NB4 (cell line): ENCODE results near the gene JRKL.

Source experiments
- DNase-seq: peaks from one replicate; pipeline ENCODE4 v3.0.0; 2010; ENCODE audit warnings: low read depth
- H3K4me3 ChIP-seq: one replicate; pipeline ENCODE4 v1.5.1; 2011; ENCODE audit warnings: mild to moderate bottlenecking, low read depth, low read length, moderate library complexity
- MYC ChIP-seq: IDR thresholded peaks from 2 replicates; pipeline ENCODE4 v1.6.1; 2011; ENCODE audit warnings: low read depth, low read length
- POLR2A ChIP-seq: IDR thresholded peaks from 2 replicates; pipeline ENCODE4 v1.6.1; 2011; ENCODE audit warnings: mild to moderate bottlenecking; ENCODE audit not compliant: insufficient read length; ENCODE audit errors: extremely low read depth
- TF ChIP-seq, protein P1 (sequence below): IDR thresholded peaks from 2 replicates; pipeline ENCODE4 v1.6.1; 2011; ENCODE audit warnings: low read depth, low read length
- TF ChIP-seq, protein P2 (sequence below): IDR thresholded peaks from one replicate; pipeline ENCODE4 v1.5.1; 2012; ENCODE audit warnings: low read depth, low read length

JRKL gene

GRCh38 chr11:96367342-96367741, 22.5 kb upstream of the JRKL start:
- TF ChIP-seq, protein P1, sequence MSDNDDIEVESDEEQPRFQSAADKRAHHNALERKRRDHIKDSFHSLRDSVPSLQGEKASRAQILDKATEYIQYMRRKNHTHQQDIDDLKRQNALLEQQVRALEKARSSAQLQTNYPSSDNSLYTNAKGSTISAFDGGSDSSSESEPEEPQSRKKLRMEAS: no peak
- TF ChIP-seq, protein P2, sequence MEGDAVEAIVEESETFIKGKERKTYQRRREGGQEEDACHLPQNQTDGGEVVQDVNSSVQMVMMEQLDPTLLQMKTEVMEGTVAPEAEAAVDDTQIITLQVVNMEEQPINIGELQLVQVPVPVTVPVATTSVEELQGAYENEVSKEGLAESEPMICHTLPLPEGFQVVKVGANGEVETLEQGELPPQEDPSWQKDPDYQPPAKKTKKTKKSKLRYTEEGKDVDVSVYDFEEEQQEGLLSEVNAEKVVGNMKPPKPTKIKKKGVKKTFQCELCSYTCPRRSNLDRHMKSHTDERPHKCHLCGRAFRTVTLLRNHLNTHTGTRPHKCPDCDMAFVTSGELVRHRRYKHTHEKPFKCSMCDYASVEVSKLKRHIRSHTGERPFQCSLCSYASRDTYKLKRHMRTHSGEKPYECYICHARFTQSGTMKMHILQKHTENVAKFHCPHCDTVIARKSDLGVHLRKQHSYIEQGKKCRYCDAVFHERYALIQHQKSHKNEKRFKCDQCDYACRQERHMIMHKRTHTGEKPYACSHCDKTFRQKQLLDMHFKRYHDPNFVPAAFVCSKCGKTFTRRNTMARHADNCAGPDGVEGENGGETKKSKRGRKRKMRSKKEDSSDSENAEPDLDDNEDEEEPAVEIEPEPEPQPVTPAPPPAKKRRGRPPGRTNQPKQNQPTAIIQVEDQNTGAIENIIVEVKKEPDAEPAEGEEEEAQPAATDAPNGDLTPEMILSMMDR: no peak
- no peak for TF ChIP-seq POLR2A
- no peak for TF ChIP-seq MYC
- no peak overlapping the region for H3K4me3 ChIP-seq
- no peak for DNase-seq

- TF ChIP-seq POLR2A (no peak), MYC (no peak)
- TF ChIP-seq, protein P2: no peak
- TF ChIP-seq, protein P1: no peak
- DNase-seq: no peak
- H3K4me3 ChIP-seq: no peak overlapping the region
Observed at GRCh38 chr11:96373826-96374225, 16.0 kb upstream of the JRKL start.

- DNase-seq: no peak
- TF ChIP-seq, protein P1: no peak
- TF ChIP-seq, protein P2: no peak
- TF ChIP-seq POLR2A (no peak), MYC (no peak)
- no peak overlapping the region for H3K4me3 ChIP-seq
Observed at GRCh38 chr11:96376796-96377195, 13.0 kb upstream of the JRKL start.

- TF ChIP-seq POLR2A (no peak), MYC (no peak)
- TF ChIP-seq, protein P1: no peak
- TF ChIP-seq, protein P2: no peak
- no peak for DNase-seq
- no peak overlapping the region for H3K4me3 ChIP-seq
Observed at GRCh38 chr11:96384156-96384555, 5.7 kb upstream of the JRKL start.

- TF ChIP-seq, protein P2: no peak
- TF ChIP-seq MYC (no peak), POLR2A (no peak)
- TF ChIP-seq, protein P1: no peak
- no peak for DNase-seq
- H3K4me3 ChIP-seq: no peak overlapping the region
Observed at GRCh38 chr11:96385187-96385586, 4.6 kb upstream of the JRKL start.
